Neutrophil (primary cell): ENCODE results near the gene DHCR24.
"Not testable (repeated sequence)": the region's sequence is repeated elsewhere in the genome, so short reads cannot be mapped to it uniquely, and the experiment has no call there.

Experiments
- H3K27ac ChIP-seq: fragments of 200-600 bp; sonication (generic); 2 replicates; pipeline ENCODE4 v1.5.1; 2016; ENCODE audit warnings: mild to moderate bottlenecking, moderate library complexity
- H3K27me3 ChIP-seq: fragments of 200-600 bp; sonication (generic); 2 replicates; pipeline ENCODE4 v1.6.0; 2016; ENCODE audit warnings: mild to moderate bottlenecking
- H3K36me3 ChIP-seq: fragments of 200-600 bp; sonication (generic); 2 replicates; pipeline ENCODE4 v1.5.1; 2017
- H3K4me1 ChIP-seq, 2 experiments: fragments of 200-600 bp in 1 of 2; sonication (generic) in 1 of 2; 1 replicate in 1 of 2; 2 replicates in 1 of 2; pipeline versions ENCODE4 v1.5.1 to v1.6.1; 2013 to 2016; ENCODE audit warnings: low read depth in 1 of 2, low read length in 1 of 2, mild to moderate bottlenecking in 1 of 2, moderate library complexity in 1 of 2; ENCODE audit not compliant: control insufficient read depth in 1 of 2, insufficient read depth in 1 of 2
- H3K4me3 ChIP-seq, 2 experiments: fragments of 200-600 bp in 1 of 2; sonication (generic) in 1 of 2; 1 replicate in 1 of 2; 2 replicates in 1 of 2; pipeline ENCODE4 v1.5.1; 2013 to 2016; ENCODE audit warnings: low read depth in 1 of 2, low read length in 1 of 2, mild to moderate bottlenecking in 1 of 2, moderate library complexity in 1 of 2
- H3K9me3 ChIP-seq: fragments of 200-600 bp; sonication (generic); 2 replicates; pipeline ENCODE4 v1.5.1; 2016
- TF ChIP-seq, protein P1 (sequence below): fragments of 200-600 bp; sonication (generic); IDR thresholded peaks from 2 replicates; pipeline ENCODE4 v1.5.1; 2016; ENCODE audit warnings: antibody characterized with exemption

Gene DHCR24

DNA sequence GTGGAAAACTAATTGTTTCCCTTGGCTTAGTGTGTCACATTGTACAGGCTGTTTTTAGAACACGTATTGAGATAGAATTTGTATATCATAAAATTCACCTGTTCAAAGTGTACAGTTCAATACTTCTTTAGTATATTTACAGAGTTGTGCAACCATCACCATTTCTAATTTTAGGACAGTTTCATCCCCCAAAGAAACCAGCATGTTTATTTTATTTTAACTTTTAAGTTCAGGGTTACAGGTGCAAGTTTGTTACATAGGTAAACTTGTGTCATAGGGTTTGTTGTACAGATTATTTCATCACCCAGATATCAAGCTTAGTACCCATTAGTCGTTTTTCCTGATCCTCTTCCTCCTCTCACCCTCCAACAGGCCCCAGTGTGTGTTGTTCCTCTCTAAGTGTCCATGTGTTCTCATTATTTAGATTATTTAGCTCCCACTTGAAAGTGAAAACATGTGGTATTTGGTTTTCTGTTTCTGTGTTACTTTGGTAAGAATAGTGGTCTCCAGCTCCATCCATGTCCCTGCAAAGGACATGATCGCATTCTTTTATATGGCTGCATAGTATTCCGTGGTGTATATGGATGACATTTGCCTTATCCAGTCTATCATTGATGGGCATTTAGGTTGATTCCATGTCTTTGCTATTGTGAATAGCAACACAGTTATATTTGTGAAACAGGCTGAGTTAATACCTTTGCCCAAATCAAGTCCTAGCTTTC, 35.2 kb upstream of the DHCR24 start:
- TF ChIP-seq, protein P1, sequence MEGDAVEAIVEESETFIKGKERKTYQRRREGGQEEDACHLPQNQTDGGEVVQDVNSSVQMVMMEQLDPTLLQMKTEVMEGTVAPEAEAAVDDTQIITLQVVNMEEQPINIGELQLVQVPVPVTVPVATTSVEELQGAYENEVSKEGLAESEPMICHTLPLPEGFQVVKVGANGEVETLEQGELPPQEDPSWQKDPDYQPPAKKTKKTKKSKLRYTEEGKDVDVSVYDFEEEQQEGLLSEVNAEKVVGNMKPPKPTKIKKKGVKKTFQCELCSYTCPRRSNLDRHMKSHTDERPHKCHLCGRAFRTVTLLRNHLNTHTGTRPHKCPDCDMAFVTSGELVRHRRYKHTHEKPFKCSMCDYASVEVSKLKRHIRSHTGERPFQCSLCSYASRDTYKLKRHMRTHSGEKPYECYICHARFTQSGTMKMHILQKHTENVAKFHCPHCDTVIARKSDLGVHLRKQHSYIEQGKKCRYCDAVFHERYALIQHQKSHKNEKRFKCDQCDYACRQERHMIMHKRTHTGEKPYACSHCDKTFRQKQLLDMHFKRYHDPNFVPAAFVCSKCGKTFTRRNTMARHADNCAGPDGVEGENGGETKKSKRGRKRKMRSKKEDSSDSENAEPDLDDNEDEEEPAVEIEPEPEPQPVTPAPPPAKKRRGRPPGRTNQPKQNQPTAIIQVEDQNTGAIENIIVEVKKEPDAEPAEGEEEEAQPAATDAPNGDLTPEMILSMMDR, result no peak
- no peaks in the 10 kb centered on the region for H3K36me3 ChIP-seq
- no peak overlapping the region for H3K27ac ChIP-seq

DNA sequence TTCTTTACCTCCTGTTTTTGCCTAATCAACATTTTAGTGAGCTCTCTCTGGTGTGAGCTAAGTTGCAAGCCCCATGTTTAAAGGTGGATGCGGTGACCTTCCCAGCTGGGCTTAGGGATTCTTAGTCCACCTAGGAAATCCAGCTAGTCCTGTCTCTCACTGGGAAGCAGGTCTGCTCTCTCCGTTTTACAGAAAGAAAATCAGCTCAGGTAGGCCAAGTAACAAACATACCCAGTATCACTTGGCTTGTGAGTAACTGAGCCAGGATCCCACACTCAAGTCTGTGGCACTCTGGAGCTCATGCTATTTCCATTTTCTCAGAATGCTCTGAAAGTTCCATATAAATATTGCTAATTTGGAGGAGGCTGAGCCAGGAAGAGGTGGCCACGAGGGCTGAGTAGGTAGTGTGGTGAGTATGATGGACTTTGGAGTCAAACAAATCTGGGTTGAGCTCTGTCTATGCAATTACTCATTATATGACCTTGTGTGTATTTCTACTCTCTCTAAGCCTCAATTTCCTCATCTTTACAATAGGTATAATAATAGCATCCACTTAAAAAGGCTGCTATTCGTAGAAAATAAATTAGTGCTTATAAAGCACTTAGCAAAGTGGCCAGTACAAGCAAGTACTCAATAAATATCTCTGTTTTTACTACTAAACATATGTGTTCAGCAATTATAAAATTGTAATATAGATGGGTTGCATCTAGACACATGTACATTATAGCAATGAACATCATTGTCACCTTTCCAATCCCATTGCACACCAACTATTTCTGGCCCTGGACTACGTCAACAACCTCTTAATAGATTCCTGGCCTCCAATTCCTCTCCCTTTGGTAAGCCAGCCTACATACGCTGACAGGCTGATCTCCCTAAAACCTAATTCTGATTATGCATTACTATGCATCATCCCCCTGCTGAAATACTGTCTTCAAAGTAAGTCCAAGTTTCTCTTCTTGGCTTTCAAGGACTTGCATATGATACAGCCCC, 32.7 kb upstream of the DHCR24 start:
- no peak overlapping the region for H3K27ac ChIP-seq
- H3K27me3 ChIP-seq, result peaks cover 17% of the 10 kb centered on the region

More for the DNA sequence above, 35.2 kb upstream of the DHCR24 start:
- H3K27me3 ChIP-seq, result peaks cover 14% of the 10 kb centered on the region
- H3K4me1 ChIP-seq, result peaks cover 0 to 9% of the 10 kb centered on the region in 2 experiments
- H3K9me3 ChIP-seq, result no peaks in the 10 kb centered on the region
- no peak overlapping the region for H3K4me3 ChIP-seq

DNA sequence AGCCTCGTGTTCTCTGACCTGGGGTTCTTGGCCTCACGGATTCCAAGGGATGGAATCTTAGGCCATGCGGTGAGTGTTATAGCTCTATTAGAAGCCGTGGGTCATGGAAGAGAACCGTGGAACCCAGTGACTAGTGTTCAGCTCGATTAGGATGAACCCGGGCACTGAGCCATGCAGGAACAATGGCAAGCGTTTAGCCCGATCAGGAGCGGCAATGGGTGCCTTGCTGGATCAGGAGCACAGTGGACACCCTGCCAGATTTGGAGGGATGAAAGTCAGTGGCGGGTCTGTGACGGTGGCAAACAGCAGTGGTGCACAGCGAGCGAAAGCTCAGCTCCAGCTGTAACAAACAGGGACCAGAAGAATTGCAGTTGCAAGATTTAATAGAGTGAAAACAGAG, 24.1 kb upstream of the DHCR24 start:
- not testable (repeated sequence) for H3K36me3 ChIP-seq, H3K27me3 ChIP-seq, H3K4me3 ChIP-seq, H3K27ac ChIP-seq, H3K4me1 ChIP-seq, H3K9me3 ChIP-seq

More for the DNA sequence above, 32.7 kb upstream of the DHCR24 start:
- H3K4me1 ChIP-seq, result peaks cover 0 to 9% of the 10 kb centered on the region in 2 experiments
- no peaks in the 10 kb centered on the region for H3K36me3 ChIP-seq
- no peak overlapping the region for H3K4me3 ChIP-seq
- TF ChIP-seq, protein P1, result no peak
- H3K9me3 ChIP-seq, result no peaks in the 10 kb centered on the region

DNA sequence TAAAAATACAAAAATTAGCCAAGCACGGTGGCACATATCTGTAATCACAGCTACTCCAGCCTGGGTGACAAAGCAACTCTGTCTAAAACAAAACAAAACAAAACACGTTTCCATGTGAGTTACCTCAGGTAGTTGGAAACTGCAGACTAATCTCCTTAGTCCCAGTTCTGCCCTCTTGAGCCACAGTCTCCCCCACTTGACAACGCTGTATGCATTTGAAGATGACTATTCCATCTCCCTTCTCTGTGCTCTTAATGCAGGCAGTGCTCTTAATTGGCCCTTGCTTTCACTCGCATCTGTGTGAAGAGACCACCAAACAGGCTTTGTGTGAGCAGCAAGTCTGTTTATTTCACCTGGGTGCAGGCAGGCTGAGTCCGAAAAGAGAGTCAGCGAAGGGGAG, 19.6 kb upstream of the DHCR24 start:
- TF ChIP-seq, protein P1, result no peak
- H3K9me3 ChIP-seq, result no peaks in the 10 kb centered on the region
- no peaks in the 10 kb centered on the region for H3K4me1 ChIP-seq
- no peak overlapping the region for H3K4me3 ChIP-seq
- peaks cover 7% of the 10 kb centered on the region for H3K27me3 ChIP-seq
- no peak overlapping the region for H3K27ac ChIP-seq
- H3K36me3 ChIP-seq, result no peaks in the 10 kb centered on the region

DNA sequence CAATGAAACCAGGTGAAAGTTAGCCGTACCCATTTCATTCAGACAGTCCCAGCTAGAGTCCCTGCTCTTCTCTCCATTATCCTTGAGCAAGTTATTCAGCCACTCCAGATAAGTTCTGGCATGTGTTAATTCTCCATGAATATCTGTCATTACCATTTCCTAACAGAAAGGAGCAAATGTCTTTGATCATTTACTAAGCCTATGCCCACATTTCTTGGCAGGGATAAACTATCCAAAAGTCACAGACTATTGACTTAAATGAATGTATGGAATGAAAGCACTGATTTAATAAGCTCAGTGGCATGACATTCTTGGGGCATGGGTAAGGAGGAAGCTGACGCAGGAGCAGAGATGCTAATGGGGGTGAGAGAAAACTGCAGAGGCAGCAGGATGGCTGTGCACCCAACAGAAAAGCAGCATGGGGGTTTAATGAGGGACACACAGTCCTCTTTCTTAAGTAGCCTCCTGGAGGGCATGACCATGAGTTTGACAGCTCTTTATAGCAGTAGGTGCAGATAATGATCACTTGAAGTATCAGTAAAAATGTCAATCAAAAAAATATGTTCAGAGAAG, 17.6 kb upstream of the DHCR24 start:
- Histone ChIP-seq H3K27ac (no peak overlapping the region), H3K9me3 (no peaks in the 10 kb centered on the region), H3K27me3 (peaks cover 7% of the 10 kb centered on the region), H3K36me3 (no peaks in the 10 kb centered on the region), H3K4me1 (no peaks in the 10 kb centered on the region), H3K4me3 (no peak overlapping the region)
- TF ChIP-seq, protein P1, result no peak
